Right lobe of liver (tissue), 4 donors: Measurements from ENCODE around the gene CACNA2D3.

Experiments
- CTCF ChIP-seq, 4 donors: fragments of 200-600 bp in 3 of 4; fragments of 450-650 bp in 1 of 4; IDR thresholded peaks; one replicate each; pipeline versions ENCODE4 v1.5.1 to v1.8.0; 2016 to 2022; ENCODE audit warnings: antibody characterized with exemption in 4 of 4, mild to moderate bottlenecking in 2 of 4
- POLR2A ChIP-seq: fragments of 450-650 bp; IDR thresholded peaks from one replicate; pipeline ENCODE4 v1.6.1; 2017; ENCODE audit warnings: antibody characterized with exemption, mild to moderate bottlenecking
- donor health status: DM: no; HTN: no; CAD: no.
- donor health status: DM: no; HTN: no; CAD: no.
- donor health status: DM: no; HTN: yes; CAD: no.

GRCh38 chr3:54533856-54534255, 411.5 kb downstream of the CACNA2D3 start:
- no peak for TF ChIP-seq CTCF (IDR thresholded peaks at IDR 0.05)
- TF ChIP-seq POLR2A: no peak
